NCI-H460 (cell line): ENCODE data around the gene PSMF1. TPM values are rescaled to one million over a fixed set of nuclear protein-coding genes. Genes with fewer than 3 reads are reported as not detected.
A peak's percentile ranks its signal among the peaks of the same experiment; 100 is the strongest.
"Not testable (repeated sequence)": the region's sequence is repeated elsewhere in the genome, so short reads cannot be mapped to it uniquely, and the experiment has no call there.

Experiments used
- DNase-seq: peaks from one replicate; pipeline ENCODE4 v3.0.0-alpha.2; 2016; ENCODE audit warnings: low read depth; ENCODE audit errors: extremely low read depth
- total RNA-seq: library from RNA; depleted of rRNA; stranded (reverse); fragments of >200 nt; shearing (Covaris generic); gene quantifications from 2 replicates; pipeline ENCODE4 v1.2.3, GENCODE V29; 2014; rRNA removed

The PSMF1 gene
- total RNA-seq, 1 experiment from 2014 or later = 76.8 TPM

DNA sequence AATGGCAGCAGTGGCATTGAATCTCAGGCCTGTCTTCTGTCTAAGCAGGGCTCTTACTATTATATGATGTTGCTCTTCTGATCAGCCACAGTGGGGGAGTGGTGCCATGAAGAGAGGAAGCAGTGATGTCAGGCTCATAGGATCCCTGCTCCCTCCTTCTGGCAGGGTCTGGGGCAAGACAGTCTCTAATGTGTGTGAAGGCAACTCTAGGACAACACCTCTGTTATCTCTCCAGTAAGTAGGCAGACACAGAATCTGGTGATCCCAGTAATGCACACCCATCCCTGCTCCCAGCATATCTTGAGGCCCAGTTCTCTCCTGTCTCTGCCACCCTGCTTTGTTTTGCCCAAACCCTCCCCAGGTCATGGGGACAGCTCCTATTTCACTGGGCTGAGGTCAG is 93.6 kb downstream of the PSMF1 start:
- DNase-seq = no peak

- DNase-seq = peak; percentile 67
Observed at GRCh38 chr20:1212607-1213396, 94.4 kb downstream of the PSMF1 start.

GRCh38 chr20:1214838-1215261 is 96.4 kb downstream of the PSMF1 start:
- no peak for DNase-seq

- DNase-seq = no peak
Observed at GRCh38 chr20:1215386-1216170, 97.2 kb downstream of the PSMF1 start.

GRCh38 chr20:1216527-1217427 is 98.4 kb downstream of the PSMF1 start:
- DNase-seq = not testable (repeated sequence)

Other genes starting within 250 kb of the PSMF1 start
- not detected in 2 replicates for gene ANGPT4, start 202.3 kb upstream of the PSMF1 start, total RNA-seq
- gene RSPO4, start 116.3 kb upstream of the PSMF1 start, total RNA-seq = not detected in 2 replicates
- 1.6 and 2.2 TPM in 2 replicates for gene TMEM74B, start 66.4 kb downstream of the PSMF1 start, total RNA-seq
- gene C20orf202, start 84.9 kb downstream of the PSMF1 start, total RNA-seq = 0.05 TPM in 1 of 2 replicates, not detected in the other
- 0.25 and 0.32 TPM in 2 replicates for gene RAD21L1, start 107.4 kb downstream of the PSMF1 start, total RNA-seq
- 2.8 and 3.4 TPM in 2 replicates for gene SNPH, start 147.7 kb downstream of the PSMF1 start, total RNA-seq
- gene SDCBP2, start 210.5 kb downstream of the PSMF1 start, total RNA-seq = 3.6 and 5.0 TPM in 2 replicates